HG03025 (cell line): ENCODE results near the gene ARHGEF40.
"Not testable (repeated sequence)": the region's sequence is repeated elsewhere in the genome, so short reads cannot be mapped to it uniquely, and the experiment has no call there.

ENCODE experiments used
- ATAC-seq: cut with Tn5 transposase; IDR thresholded peaks from one replicate; pipeline ENCODE4 v1.9.1; 2021; ENCODE audit warnings: mild to moderate bottlenecking, moderate library complexity; ENCODE audit not compliant: unreplicated experiment, low FRiP score

ARHGEF40 gene

GRCh38 chr14:21039585-21040369 lies 30.3 kb upstream of the ARHGEF40 start:
- no peak for ATAC-seq

GRCh38 chr14:21040370-21040925 lies 29.7 kb upstream of the ARHGEF40 start:
- no peak for ATAC-seq

- not testable (repeated sequence) for ATAC-seq
Observed at GRCh38 chr14:21040941-21041340, 29.2 kb upstream of the ARHGEF40 start.

GRCh38 chr14:21041676-21042433 lies 28.2 kb upstream of the ARHGEF40 start, which contains the start of gene RNASE7:
Gene RNASE7, plus strand, starts transcription at chr14:21042362. Its CDS starts 631 bp downstream, at chr14:21042993.
- ATAC-seq = no peak

- no peak for ATAC-seq
Observed at GRCh38 chr14:21042918-21043317, 27.2 kb upstream of the ARHGEF40 start.

DNA sequence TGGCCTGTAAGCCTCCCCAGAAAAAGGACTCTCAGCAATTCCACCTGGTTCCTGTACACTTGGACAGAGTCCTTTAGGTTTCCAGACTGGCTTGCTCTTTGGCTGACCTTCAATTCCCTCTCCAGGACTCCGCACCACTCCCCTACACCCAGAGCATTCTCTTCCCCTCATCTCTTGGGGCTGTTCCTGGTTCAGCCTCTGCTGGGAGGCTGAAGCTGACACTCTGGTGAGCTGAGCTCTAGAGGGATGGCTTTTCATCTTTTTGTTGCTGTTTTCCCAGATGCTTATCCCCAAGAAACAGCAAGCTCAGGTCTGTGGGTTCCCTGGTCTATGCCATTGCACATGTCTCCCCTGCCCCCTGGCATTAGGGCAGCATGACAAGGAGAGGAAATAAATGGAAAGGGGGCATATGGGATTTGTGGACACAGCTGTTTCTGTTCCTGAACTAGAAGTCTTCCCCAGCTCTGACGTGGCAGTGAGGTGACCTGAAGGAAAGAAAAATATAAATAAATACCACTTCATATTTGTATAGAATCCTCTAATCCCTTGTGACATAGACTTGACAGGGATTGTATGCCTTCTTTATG lies 26.6 kb upstream of the ARHGEF40 start:
- no peak for ATAC-seq

- ATAC-seq = no peak
Observed at GRCh38 chr14:21043974-21044618, 26.0 kb upstream of the ARHGEF40 start.

- no peak for ATAC-seq
Observed at GRCh38 chr14:21047378-21047781, 22.7 kb upstream of the ARHGEF40 start.

DNA sequence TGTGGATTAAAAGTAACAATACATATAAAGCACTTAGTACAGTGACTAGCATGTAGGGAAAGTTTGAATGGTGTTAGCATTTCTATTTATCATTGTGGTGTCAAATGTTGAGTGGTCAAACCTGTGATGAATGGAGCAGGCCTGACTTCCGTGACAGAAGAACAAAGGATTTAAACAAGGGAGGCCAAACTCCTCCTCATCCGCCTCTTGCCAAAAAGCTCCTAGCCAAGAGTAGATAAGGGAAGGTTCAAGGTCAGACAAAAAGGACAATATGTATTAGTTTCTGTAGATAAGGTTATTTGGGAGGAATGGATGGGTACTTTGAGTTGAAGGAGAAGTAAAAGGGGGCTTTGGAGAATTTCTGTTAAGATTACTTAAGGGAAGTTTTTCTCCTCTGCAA lies 21.5 kb upstream of the ARHGEF40 start:
- no peak for ATAC-seq

- no peak for ATAC-seq
Observed at GRCh38 chr14:21049271-21049673, 20.8 kb upstream of the ARHGEF40 start.

- ATAC-seq = no peak
Observed at GRCh38 chr14:21050597-21050996, 19.5 kb upstream of the ARHGEF40 start.

GRCh38 chr14:21053184-21054122 lies 16.7 kb upstream of the ARHGEF40 start:
- no peak for ATAC-seq

GRCh38 chr14:21054123-21054767 lies 15.9 kb upstream of the ARHGEF40 start:
- no peak for ATAC-seq

DNA sequence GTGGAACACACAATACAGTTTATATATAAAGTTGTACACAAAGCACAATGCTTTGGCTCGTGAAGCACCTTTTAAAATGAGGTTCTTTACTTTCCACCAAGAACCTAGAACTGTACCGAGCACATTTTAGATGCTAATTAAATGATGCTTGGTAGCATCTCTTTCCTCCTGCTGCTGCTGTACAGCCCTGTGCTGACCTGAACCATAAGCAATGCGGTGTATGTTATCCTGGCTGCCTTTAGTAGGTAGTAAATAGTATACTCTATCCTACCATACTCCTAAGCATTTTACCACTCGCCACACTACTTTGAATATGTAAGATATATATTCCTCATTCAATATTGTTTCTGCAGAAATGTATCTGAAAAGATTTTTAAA lies 15.3 kb upstream of the ARHGEF40 start:
- ATAC-seq = no peak

GRCh38 chr14:21055432-21056117 lies 14.5 kb upstream of the ARHGEF40 start:
- no peak for ATAC-seq

DNA sequence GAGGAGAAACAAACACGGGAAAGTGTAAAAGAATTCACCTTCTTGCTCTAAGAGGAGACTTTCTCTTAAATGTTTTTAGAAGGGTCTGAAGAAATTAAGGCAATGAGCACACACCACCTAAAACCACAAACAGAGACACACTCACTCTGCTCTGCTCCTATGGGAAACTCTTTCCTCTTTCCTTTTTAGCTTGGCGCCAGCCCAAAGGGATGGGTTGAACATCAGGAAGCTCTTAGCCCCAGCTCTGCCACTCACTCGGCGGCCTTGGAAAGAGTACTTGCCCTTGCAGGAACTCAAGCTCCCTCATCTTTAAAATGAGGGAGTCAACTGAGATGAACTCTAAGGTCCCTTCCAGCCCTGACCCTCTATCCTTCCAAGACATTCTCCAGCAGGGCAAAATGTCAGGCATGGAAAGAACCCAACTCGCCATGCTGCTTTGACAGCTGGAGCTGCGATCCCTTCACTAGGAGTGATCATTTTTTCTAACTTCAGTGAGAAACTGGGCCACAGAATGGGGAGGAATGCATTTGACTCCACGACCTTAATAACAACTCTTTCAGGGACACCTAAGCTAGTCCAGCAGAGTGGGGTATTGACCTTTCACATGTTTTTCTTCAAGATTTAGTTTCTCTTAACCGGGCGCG lies 13.5 kb upstream of the ARHGEF40 start:
- ATAC-seq = no peak

DNA sequence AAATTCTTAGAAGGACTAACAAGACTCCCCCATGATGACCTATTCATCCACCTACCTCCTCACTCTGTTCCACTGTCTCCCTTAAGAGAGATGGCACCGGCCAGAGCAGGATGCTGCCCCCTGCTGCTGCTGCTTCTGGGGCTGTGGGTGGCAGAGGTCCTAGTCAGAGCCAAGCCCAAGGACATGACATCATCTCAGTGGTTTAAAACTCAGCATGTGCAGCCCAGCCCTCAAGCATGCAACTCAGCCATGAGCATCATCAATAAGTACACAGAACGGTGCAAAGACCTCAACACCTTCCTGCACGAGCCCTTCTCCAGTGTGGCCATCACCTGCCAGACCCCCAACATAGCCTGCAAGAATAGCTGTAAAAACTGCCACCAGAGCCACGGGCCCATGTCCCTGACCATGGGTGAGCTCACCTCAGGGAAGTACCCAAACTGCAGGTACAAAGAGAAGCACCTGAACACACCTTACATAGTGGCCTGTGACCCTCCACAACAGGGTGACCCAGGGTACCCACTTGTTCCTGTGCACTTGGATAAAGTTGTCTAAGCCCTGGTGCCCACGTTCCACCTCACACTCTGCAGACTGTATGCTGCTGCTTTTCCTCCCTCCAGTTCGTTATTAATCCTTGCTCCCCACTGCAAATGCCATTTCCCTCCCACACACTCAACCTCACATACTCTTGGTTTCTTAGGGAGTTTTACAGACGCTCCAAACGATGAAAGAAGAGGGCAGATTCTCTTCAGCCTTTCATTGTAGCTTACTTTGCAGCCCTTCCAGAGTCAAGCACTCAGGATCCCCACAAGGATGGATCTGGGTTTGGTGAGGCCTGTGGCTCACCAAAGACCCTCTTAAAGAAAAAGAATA lies 12.1 kb upstream of the ARHGEF40 start, which contains the start of gene RNASE8:
Gene RNASE8 (plus strand): TSS at position 20 of the 873 bp plus-strand sequence. CDS start 71 bp downstream, at position 91.
- no peak for ATAC-seq
